Type B pancreatic cell (in vitro differentiated cells): Measurements from ENCODE around the gene DCHS2. TPM values are rescaled to one million over a fixed set of nuclear protein-coding genes. Genes with fewer than 3 reads are reported as not detected.

Experiments
- DNase-seq: peaks from one replicate; pipeline ENCODE4 v3.0.0; 2021; ENCODE audit warnings: mixed read lengths; ENCODE audit not compliant: unreplicated experiment; ENCODE audit errors: extremely low spot score
- H3K27ac Mint-ChIP-seq: 2 replicates; pipeline ENCODE4 v1.8.0; 2021; ENCODE audit warnings: mild to moderate bottlenecking, mixed read lengths
- H3K27me3 Mint-ChIP-seq: 2 replicates; pipeline ENCODE4 v1.8.0; 2021; ENCODE audit warnings: mixed read lengths
- H3K36me3 Mint-ChIP-seq: 2 replicates; pipeline ENCODE4 v1.8.0; 2021; ENCODE audit warnings: mixed read lengths
- H3K4me1 Mint-ChIP-seq: one replicate; pipeline ENCODE4 v1.8.0; 2021; ENCODE audit warnings: mixed read lengths; ENCODE audit not compliant: unreplicated experiment
- H3K4me3 Mint-ChIP-seq: 2 replicates; pipeline ENCODE4 v1.8.0; 2021; ENCODE audit warnings: mild to moderate bottlenecking, mixed read lengths
- H3K9me3 Mint-ChIP-seq: 2 replicates; pipeline ENCODE4 v1.8.0; 2021; ENCODE audit warnings: mixed read lengths
- total RNA-seq: library from RNA; stranded (reverse); gene quantifications from 2 replicates; pipeline ENCODE4 v1.2.1, GENCODE V29; 2021; ENCODE audit warnings: low replicate concordance
- TF ChIP-seq, protein P1 (sequence below): fragments of 200-600 bp; sonication (generic); conservative IDR thresholded peaks from 2 replicates; pipeline ENCODE4 v1.5.0; 2021; ENCODE audit warnings: antibody characterized with exemption, mild to moderate bottlenecking

DCHS2 gene
- total RNA-seq, 1 donor from 2014 or later, result 1.8 TPM

GRCh38 chr4:154354883-154355282, 136.7 kb downstream of the DCHS2 start:
- no peak for DNase-seq
- H3K27me3 Mint-ChIP-seq, result peaks cover 2% of the 10 kb centered on the region
- no peak overlapping the region for H3K27ac Mint-ChIP-seq

DNA sequence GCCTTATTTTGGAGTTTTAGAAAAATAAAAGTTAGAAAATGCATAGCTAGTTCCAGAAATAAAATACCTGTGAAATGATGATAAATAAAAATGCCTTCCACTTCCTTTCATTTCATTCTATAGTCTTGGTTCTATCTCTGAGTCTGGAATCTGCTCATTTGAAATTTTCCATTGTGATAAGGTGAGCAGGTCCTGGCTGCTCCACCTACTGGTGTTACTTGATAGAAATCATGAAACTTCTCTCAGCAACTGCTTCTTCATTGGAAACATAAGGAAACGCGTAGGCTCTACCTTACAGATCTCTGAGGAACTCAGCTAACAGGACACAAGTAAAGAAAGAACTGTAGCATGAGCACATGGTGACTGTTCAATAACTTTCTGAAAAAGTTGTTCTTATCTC, 141.8 kb downstream of the DCHS2 start:
- peaks cover 4% of the 10 kb centered on the region for H3K27me3 Mint-ChIP-seq
- H3K4me3 Mint-ChIP-seq, result no peak overlapping the region
- H3K9me3 Mint-ChIP-seq, result no peaks in the 10 kb centered on the region
- H3K27ac Mint-ChIP-seq, result no peak overlapping the region
- no peaks in the 10 kb centered on the region for H3K36me3 Mint-ChIP-seq
- TF ChIP-seq, protein P1, sequence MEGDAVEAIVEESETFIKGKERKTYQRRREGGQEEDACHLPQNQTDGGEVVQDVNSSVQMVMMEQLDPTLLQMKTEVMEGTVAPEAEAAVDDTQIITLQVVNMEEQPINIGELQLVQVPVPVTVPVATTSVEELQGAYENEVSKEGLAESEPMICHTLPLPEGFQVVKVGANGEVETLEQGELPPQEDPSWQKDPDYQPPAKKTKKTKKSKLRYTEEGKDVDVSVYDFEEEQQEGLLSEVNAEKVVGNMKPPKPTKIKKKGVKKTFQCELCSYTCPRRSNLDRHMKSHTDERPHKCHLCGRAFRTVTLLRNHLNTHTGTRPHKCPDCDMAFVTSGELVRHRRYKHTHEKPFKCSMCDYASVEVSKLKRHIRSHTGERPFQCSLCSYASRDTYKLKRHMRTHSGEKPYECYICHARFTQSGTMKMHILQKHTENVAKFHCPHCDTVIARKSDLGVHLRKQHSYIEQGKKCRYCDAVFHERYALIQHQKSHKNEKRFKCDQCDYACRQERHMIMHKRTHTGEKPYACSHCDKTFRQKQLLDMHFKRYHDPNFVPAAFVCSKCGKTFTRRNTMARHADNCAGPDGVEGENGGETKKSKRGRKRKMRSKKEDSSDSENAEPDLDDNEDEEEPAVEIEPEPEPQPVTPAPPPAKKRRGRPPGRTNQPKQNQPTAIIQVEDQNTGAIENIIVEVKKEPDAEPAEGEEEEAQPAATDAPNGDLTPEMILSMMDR, result peak; percentile 65
- DNase-seq, result no peak
- H3K4me1 Mint-ChIP-seq, result no peaks in the 10 kb centered on the region

More at GRCh38 chr4:154354883-154355282, 136.7 kb downstream of the DCHS2 start:
- TF ChIP-seq, protein P1, result no peak
- Mint-ChIP-seq H3K36me3 (no peaks in the 10 kb centered on the region), H3K4me1 (no peaks in the 10 kb centered on the region), H3K9me3 (no peaks in the 10 kb centered on the region), H3K4me3 (no peak overlapping the region)

GRCh38 chr4:154348657-154349056, 142.9 kb downstream of the DCHS2 start:
- H3K36me3 Mint-ChIP-seq, result no peaks in the 10 kb centered on the region

GRCh38 chr4:154345359-154345758, 146.2 kb downstream of the DCHS2 start:
- H3K4me1 Mint-ChIP-seq, result no peaks in the 10 kb centered on the region
- no peaks in the 10 kb centered on the region for H3K36me3 Mint-ChIP-seq
- no peak for DNase-seq
- peaks cover 4% of the 10 kb centered on the region for H3K27me3 Mint-ChIP-seq
- TF ChIP-seq, protein P1, result no peak
- no peak overlapping the region for H3K27ac Mint-ChIP-seq
- no peak overlapping the region for H3K4me3 Mint-ChIP-seq
- H3K9me3 Mint-ChIP-seq, result no peaks in the 10 kb centered on the region

More at GRCh38 chr4:154348657-154349056, 142.9 kb downstream of the DCHS2 start:
- no peak overlapping the region for H3K4me3 Mint-ChIP-seq
- no peaks in the 10 kb centered on the region for H3K4me1 Mint-ChIP-seq
- no peaks in the 10 kb centered on the region for H3K9me3 Mint-ChIP-seq
- no peak overlapping the region for H3K27ac Mint-ChIP-seq
- H3K27me3 Mint-ChIP-seq, result peaks cover 4% of the 10 kb centered on the region
- TF ChIP-seq, protein P1, result no peak
- no peak for DNase-seq

DNA sequence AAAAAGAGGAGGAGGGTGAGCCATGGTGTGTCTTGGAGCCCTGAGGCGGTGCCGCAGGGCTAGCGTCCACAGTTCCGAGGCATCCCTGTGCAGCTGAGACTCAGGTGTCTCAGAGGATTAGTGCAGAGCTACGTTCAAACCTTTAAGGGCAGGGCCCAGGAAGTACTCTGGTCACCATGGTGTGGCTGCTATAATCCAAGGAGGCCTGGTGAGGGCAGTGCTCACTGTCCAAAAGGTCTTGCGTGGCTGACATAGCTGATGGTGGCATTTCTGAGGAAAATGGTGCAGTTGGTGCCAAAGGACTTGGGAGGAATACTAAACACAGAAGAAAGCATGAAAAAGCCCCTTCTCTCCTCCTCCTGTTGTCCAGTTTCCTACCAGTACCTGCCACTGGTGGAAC, 146.9 kb downstream of the DCHS2 start:
- Mint-ChIP-seq H3K27me3 (no peaks in the 10 kb centered on the region), H3K4me1 (no peaks in the 10 kb centered on the region), H3K4me3 (no peak overlapping the region), H3K36me3 (no peaks in the 10 kb centered on the region), H3K9me3 (no peaks in the 10 kb centered on the region), H3K27ac (no peak overlapping the region)
- TF ChIP-seq, protein P1, result no peak
- DNase-seq, result no peak

DNA sequence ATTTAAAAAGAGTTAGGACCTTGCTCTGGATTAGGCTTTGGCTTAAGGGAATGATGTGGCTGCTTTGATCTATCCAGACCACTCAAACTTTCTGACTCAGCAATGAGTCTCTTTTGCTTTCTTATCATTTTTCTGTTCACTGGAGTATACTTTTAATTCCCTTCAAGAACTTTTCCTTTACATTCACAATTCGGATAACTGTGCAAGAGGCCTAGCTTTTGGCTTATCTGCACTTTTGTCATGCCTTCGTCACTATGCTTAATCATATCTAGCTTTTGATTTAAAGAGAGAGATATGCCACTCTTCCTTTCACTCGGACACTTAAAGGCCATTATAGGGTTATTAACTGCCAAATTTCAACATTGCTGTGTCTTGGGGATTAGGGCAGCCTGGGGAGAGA, 147.9 kb downstream of the DCHS2 start:
- H3K27me3 Mint-ChIP-seq, result no peaks in the 10 kb centered on the region
- no peak for DNase-seq
- H3K27ac Mint-ChIP-seq, result no peak overlapping the region
- H3K9me3 Mint-ChIP-seq, result no peaks in the 10 kb centered on the region
- H3K36me3 Mint-ChIP-seq, result no peaks in the 10 kb centered on the region
- no peaks in the 10 kb centered on the region for H3K4me1 Mint-ChIP-seq
- H3K4me3 Mint-ChIP-seq, result no peak overlapping the region
- TF ChIP-seq, protein P1, result no peak
